SKM-1 treated with dmso at 0.1 percent for 144 hours (cell line): ENCODE measurements around the gene CALM3.
"Not testable (repeated sequence)": the region's sequence is repeated elsewhere in the genome, so short reads cannot be mapped to it uniquely, and the experiment has no call there.

Experiments used
- DNase-seq: peaks from one replicate; lab custom pipeline; 2025; ENCODE audit not compliant: unreplicated experiment; lab: John Stamatoyannopoulos, UW

The CALM3 gene

GRCh38 chr19:46614114-46614722 is 13.1 kb downstream of the CALM3 start:
- DNase-seq = no peak

GRCh38 chr19:46615966-46616365 is 14.8 kb downstream of the CALM3 start:
- DNase-seq = no peak

- DNase-seq = no peak
These were observed 15.6 kb downstream of the CALM3 start for GRCh38 chr19:46616631-46617322.

DNA sequence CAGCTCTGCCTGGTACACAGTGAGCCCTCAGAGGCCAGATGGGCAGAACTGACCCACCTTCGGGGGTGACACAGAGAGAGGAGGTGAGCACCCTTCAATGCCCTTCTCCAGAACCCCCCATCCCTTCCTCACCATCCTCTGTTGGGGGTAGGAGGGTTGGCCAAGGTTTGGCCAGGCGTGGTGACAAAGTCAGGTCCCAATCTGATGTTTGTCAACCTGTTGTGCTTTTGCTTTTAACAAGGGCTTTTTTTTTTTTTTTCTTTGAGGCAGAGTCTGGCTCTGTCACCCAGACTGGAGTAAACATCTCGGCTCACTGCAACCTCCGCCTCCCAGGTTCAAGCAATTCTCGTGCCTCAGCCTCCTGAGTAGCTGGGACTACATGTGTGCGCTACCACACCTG is 16.5 kb downstream of the CALM3 start:
- no peak for DNase-seq

- DNase-seq = no peak
These were observed 17.6 kb downstream of the CALM3 start for GRCh38 chr19:46618670-46619231.

DNA sequence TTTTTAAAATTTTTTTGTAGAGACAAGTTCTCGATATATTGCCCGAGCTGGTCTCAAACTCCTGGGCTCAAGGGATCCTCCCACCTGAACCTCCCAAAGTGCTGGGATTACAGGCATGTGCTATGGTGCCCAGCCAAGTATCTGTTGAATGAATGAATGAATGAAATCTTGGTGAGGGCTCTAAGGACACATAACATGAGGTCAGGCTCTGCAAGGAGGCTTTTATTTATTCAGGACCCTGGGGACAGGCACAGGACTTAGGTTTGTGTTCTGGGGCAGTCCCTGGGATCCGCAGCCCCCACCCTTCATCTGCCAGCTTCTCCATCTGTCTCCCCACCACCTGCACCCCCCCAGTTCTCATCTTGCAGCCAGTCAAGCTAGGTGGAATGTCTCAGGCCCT is 19.1 kb downstream of the CALM3 start:
- DNase-seq = no peak

GRCh38 chr19:46620716-46621115 is 19.6 kb downstream of the CALM3 start:
- no peak for DNase-seq

DNA sequence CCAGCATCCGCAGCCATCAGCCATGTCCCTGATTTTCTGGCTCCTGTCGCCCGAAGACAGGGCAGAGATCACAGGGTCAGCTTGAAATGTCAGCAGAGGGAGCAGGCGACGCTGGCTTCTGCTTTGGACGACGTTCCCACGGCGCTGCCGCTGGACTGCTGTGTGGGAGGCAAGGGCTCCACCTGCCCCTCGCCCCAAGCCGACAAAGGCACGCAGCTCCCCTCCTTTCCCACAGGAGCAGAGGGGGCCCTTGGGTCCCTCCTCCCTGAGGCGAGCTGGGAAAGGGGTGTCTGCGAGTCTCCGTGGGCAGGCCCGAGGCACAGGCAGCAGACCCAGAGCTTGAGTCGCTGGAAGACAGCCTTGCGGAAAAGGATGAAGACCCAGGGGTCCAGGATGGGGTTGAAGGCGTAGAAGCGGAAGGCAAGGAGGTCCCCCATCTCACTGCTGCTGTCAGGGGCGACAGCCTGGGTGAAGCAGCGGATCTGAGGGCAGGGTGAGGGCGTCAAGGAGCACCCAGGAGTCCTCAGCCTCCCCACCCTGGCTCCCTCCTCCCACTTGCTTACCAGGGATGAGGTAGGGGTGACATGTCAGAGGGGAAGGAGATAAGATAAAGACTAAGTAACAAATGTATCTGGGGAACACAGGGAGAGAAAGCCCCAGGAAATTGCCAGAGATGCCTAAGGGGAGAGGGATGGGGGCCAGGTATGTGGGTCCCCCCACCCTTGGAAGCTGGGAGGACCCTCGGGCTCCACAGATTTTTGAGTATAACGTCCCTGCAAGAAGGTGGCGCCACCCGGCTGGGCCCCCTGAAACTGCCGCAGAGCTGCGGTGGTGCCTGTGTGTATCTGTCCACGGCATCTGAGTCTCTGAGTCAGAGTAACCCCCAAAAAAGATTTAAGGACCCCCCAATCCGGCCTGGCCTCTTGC is 20.3 kb downstream of the CALM3 start:
- DNase-seq = no peak

DNA sequence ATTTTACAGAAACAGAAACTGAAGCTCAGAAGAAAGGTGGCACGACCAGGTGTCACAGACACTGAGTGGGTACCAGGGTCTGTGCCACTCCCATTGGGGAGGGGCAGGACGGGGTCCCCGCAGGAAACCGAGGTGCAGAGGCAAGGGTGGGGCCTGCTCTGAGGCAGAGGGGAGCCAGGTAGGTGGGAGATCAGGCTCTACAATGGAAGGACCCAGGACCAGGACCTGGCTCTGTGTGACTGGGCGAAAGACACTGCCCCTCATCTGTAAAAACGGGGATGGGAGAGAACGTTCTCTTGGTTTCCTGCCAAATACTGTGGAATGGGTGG is 21.0 kb downstream of the CALM3 start:
- no peak for DNase-seq

DNA sequence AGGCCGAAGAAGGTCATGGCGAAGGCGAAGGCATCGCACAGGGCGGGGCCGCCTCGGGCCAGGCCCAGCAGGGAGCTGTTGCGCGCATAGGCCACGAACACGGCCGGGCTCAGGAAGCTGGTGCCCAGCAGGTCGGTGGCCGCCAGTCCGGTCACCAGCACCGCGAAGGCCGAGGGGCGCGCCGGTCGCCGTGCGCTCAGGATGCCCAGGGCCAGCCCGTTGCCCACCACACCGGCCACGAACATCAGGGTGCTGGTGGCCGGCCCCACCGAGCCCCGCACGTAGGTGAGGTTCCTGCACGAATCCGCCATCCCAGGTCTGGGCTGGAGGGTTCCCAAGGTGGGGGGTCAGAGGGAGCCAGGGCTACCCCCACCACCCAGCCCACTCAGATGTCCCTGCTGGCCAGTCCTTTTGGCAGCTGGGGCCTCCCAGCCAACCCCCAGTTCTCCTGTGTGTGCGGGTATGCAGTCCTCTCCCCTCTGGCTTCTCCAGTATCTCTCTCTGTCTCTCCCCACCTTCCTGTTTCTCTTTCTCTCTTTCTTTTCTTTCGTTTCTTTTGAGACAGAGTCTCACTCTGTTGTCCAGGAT is 22.9 kb downstream of the CALM3 start:
- DNase-seq = no peak

DNA sequence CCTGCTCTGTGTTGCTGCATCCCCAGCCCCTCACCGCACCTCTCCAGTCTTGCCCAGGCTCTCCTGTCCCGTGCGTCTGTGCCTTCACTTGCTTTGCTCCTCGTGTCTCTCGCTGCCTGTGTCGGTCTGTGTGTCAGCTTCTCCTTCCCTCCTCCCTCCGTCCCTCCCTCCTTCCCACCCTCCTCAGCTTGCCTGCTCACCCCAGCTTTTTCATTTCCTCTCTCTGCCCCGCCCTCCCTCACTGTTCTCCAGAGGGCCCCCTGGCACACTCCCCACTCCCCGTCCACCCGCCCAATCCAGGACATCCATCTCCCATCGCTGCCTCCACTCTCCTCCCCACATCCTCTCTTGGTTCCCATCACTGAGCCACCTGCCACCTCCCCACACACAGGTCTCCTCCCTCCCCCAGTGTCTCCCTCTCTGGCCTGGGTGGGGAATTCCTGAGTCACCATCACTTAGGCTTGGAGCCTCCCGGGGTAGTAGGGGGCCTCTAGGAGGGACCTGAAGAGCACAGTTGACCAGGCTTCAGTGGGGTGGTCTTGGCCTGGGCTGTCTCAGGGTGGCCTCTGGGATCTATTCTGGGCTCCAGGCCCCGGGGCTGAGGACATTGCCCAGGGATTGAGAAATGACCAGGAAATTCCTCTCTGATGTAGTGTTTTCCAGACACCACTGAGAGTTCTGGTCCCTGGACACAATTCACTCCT is 24.0 kb downstream of the CALM3 start, which contains the start of gene PTGIR:
PTGIR (minus strand) TSS at position 132 of the 704 bp plus-strand sequence. CDS start 864 bp downstream, outside the sequence.
- DNase-seq = no peak

GRCh38 chr19:46625731-46626130 is 24.6 kb downstream of the CALM3 start:
- no peak for DNase-seq

DNA sequence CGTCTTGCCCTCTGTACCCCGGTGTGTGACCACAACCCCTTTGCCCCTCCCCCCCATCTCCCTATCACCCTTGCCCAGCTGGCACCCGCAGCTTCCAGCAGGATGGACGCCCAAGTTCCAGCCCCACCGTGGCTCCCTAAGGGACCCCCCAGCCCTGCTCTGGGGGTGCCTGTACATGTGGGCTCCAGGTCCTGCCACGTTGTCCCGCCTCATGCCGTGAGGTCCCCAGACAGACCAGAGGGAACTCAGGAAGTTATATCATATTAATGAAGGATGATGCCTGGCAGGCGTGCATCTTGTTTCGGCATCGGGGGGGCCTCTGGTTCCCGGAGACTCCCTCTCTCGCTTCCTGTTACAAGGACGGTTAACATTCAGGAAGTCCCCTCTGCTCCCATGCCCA is 25.3 kb downstream of the CALM3 start:
- DNase-seq = no peak

- DNase-seq = not testable (repeated sequence)
These were observed 27.8 kb downstream of the CALM3 start for GRCh38 chr19:46628970-46629369.

DNA sequence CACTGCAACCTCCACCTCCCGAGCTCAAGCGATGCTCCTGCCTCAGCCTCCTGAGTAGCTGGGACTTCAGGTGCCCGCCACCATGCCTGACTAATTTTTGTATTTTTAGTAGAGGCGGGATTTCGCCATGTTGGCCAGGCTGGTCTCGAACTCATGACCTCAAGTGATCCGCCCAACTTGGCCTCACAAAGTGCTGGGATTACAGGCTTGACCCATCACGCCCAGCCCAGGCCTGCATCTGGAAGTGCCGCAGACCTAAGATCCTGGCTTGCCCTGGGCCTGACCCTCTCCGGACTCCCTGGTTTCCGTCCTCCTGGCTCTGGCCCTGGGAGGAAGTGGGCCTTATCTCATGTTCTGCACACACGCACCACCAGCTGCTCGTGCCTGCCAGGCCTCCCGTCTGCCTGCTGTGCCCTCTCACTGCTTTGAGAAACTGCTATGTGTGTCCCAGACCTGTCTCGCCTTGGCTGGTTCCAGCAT is 28.5 kb downstream of the CALM3 start:
- no peak for DNase-seq

DNA sequence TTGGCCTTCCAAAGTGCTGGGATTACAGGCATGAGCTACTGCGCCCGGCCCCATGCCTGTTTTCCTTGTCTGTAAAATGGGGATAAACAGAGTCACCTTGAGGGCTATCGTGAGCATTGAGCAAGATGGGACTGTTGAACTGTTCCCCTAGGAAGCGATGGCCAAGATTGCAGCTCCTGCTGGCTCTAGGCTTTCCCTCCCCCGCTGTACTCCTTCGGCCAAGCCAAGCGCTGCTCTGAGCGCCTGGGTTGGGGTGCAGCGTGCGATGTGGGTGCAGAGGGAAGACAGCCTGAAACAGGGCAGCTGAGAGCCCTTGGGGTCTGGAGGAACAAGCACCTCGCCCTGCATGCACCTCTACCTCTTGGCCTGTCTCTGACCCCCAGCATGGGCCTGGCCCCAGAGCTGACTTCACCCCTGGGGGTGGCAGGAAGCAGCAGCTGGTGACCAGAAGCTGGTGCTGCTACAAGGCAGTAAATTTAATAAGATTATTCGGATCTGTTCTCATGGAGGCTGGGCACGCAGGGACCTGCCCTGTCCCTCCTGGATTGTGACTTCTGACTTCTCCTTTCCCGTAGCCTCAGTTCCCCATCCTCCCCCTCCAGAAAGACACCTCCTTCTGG is 29.6 kb downstream of the CALM3 start:
- no peak for DNase-seq

- no peak for DNase-seq
These were observed 30.4 kb downstream of the CALM3 start for GRCh38 chr19:46631481-46631880.

- DNase-seq = no peak
These were observed 32.0 kb downstream of the CALM3 start for GRCh38 chr19:46633130-46633529.

DNA sequence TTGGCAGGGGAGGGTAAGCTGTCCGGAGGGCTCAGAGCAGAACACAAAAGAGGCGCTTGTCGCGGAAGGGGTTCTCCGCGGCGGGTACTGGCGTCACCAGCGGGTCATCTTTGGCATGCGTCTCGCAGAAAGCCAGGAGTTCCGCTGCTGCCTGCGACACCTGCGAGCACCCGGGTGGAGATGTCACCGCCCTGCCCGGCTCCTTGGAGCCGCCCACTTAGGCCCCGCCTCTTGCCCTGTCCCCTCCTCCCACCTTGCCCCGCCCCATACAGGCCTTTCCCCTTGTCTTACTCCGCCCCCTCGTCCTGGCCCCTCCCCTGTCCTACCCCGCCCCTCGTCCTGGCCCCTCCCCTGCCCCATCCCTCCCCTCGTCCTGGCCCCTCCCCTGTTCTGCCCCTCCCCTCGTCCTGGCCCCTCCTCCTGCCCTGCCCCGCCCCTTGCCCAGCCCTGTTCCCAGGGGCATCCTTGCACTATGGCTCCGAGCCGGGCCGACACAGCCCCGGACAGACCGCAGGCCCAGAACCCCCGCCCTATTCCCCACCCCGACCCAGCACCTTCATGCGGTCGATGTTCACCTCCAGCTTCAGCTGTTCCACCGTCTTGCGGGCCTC is 33.0 kb downstream of the CALM3 start:
- DNase-seq = no peak
